A673 (cell line): ENCODE measurements around the gene IDNK. TPM values are rescaled to one million over a fixed set of nuclear protein-coding genes. Genes with fewer than 3 reads are reported as not detected.

Experiments used
- BruUV-seq: library from RNA; stranded (reverse); fragments of 400-500 nt; replicated peaks from 2 replicates; lab custom pipeline; 2021; lab: Mats Ljungman, UMichigan
- CTCF ChIA-PET: fragments of 300-600 bp; sonication (Branson Sonifier 250); formaldehyde crosslinking; loops from one replicate; lab custom pipeline; 2022; ENCODE audit warnings: antibody characterized with exemption; lab: Charles Lee
- POLR2A ChIA-PET: fragments of 300-600 bp; sonication (Branson Sonifier 250); formaldehyde crosslinking; loops from one replicate; lab custom pipeline; 2022; ENCODE audit warnings: antibody characterized with exemption; ENCODE audit not compliant: low non-redundant PET; lab: Charles Lee
- DNase-seq: peaks from one replicate; pipeline ENCODE4 v3.0.0-alpha.2; 2015; ENCODE audit warnings: low spot score
- H3K27ac ChIP-seq: fragments of 200-600 bp; sonication (generic); 2 replicates; pipeline ENCODE4 v1.5.1; 2016; ENCODE audit warnings: mixed run types, low read depth, mild to moderate bottlenecking, mixed read lengths, antibody characterized with exemption, low read length; ENCODE audit not compliant: poor library complexity, severe bottlenecking
- H3K27me3 ChIP-seq: fragments of 200-600 bp; sonication (generic); replicated peaks from 2 replicates; pipeline ENCODE4 v1.6.1; 2017; ENCODE audit warnings: mixed run types, low read depth, mild to moderate bottlenecking, mixed read lengths, antibody characterized with exemption, low read length; ENCODE audit not compliant: insufficient read depth, poor library complexity
- H3K36me3 ChIP-seq: fragments of 200-600 bp; sonication (generic); 2 replicates; pipeline ENCODE4 v1.6.1; 2016; ENCODE audit warnings: mixed run types, mild to moderate bottlenecking, mixed read lengths, antibody characterized with exemption, low read length; ENCODE audit not compliant: insufficient read depth, poor library complexity, severe bottlenecking
- H3K4me1 ChIP-seq: fragments of 200-600 bp; sonication (generic); 2 replicates; pipeline ENCODE4 v1.6.1; 2017; ENCODE audit warnings: mixed run types, mild to moderate bottlenecking, mixed read lengths, antibody characterized with exemption, low read length; ENCODE audit not compliant: insufficient read depth, poor library complexity, severe bottlenecking
- H3K4me3 ChIP-seq: fragments of 200-600 bp; sonication (generic); 2 replicates; pipeline ENCODE4 v1.5.1; 2016; ENCODE audit warnings: low read depth, mixed run types, mild to moderate bottlenecking, mixed read lengths, low read length; ENCODE audit not compliant: poor library complexity, severe bottlenecking
- H3K9me3 ChIP-seq: fragments of 200-600 bp; sonication (generic); 2 replicates; pipeline ENCODE4 v1.6.1; 2016; ENCODE audit warnings: mixed run types, low read depth, mild to moderate bottlenecking, mixed read lengths, antibody characterized with exemption, low read length; ENCODE audit not compliant: poor library complexity, severe bottlenecking
- CTCF ChIP-seq: fragments of 300-800, 200-600 bp; sonication (generic); conservative IDR thresholded peaks from 2 replicates; pipeline ENCODE4 v1.5.1; 2017; ENCODE audit warnings: low read depth, mild to moderate bottlenecking, antibody characterized with exemption, low read length, moderate library complexity, mixed read lengths
- EZH2 ChIP-seq: fragments of 200-600 bp; sonication (generic); IDR thresholded peaks from 2 replicates; pipeline ENCODE4 v1.6.1; 2017; ENCODE audit warnings: borderline replicate concordance, low read depth, mild to moderate bottlenecking, mixed read lengths, antibody characterized with exemption, low read length; ENCODE audit not compliant: poor library complexity, severe bottlenecking
- intact Hi-C: fragments of 100-400 bp; cut with micrococcal nuclease; formaldehyde crosslinking; loops from one replicate; pipeline ENCODE4 v1.10.0; 2022; ENCODE audit not compliant: unreplicated experiment
- total RNA-seq: library from RNA; stranded (reverse); gene quantifications from 2 replicates; pipeline ENCODE4 v1.2.3, GENCODE V29; 2021

The IDNK gene
- total RNA-seq, 1 experiment from 2014 or later, result 1.6 TPM

DNA sequence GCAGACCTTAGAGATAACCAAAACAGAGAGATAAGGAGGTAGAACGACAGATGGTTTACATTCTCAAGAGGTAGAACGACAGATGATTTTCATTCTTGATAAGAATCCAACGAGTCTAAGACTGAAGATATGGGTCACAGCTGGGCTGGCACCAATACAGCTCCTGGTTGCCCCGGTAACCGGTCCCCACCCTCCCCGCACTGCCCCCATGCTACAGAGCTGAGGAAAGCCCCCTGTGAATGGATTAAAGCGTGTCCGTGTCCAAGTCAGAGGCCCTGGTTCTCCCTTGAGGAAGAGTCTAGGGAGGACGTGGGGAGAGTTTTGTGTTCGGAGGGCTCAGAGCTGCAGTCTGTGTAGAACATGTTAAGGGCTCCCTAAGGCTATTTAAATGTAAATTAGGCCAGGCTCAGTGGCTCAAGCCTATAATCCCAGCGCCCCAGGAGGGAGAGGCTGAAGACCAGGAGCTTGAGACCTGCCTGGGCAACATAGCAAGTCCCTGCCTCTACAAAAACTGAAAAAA, 8.1 kb downstream of the IDNK start:
- BruUV-seq, result no TSS peak
- no peaks in the 10 kb centered on the region for H3K9me3 ChIP-seq
- H3K4me3 ChIP-seq, result no peak overlapping the region
- H3K36me3 ChIP-seq, result no peaks in the 10 kb centered on the region
- peaks cover 13% of the 10 kb centered on the region for H3K4me1 ChIP-seq
- H3K27ac ChIP-seq, result no peak overlapping the region
- H3K27me3 ChIP-seq, result no peaks in the 10 kb centered on the region
- POLR2A ChIA-PET, result interaction anchor here (0.6 kb wide), 1 partner anchor 14 kb away, joined by 3 read pairs; no protein-coding TSS in a partner anchor
- intact Hi-C loops, result no loop called here
- peak; percentile 68 for DNase-seq
- CTCF ChIA-PET, result no interaction called here
- TF ChIP-seq EZH2 (no peak), CTCF (no peak)

GRCh38 chr9:83633255-83633654, 10.3 kb downstream of the IDNK start:
- no TSS peak for BruUV-seq
- intact Hi-C loops, result no loop called here
- ChIA-PET POLR2A (interaction anchor here (0.5 kb wide), 1 partner anchor 10 kb away, joined by 4 read pairs; the partner anchor contains the start of gene IDNK), CTCF (no interaction called here)
- TF ChIP-seq EZH2, result no peak
- no peak for TF ChIP-seq CTCF
- H3K4me1 ChIP-seq, result peaks cover 16% of the 10 kb centered on the region
- no peaks in the 10 kb centered on the region for H3K27me3 ChIP-seq
- H3K27ac ChIP-seq, result no peak overlapping the region
- H3K36me3 ChIP-seq, result no peaks in the 10 kb centered on the region
- H3K9me3 ChIP-seq, result no peaks in the 10 kb centered on the region
- DNase-seq, result no peak
- no peak overlapping the region for H3K4me3 ChIP-seq

DNA sequence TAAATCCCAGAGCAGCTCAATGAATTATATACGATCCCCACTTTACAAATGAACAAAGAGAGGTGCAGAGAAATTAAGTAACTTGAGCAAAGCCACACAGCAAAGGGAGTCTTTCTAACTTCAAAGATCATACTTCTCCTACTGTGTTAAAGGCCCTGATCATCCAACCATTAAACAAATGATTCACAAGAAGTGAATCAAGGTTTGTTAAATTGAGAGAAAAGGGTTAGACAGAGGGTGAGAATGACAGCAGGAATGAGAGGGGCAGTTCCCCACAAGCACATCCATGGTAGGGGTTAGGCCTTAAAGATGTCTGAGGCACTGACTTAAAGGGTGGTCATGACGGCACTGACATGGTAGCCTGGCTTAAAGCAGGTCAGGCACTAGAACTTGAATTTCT, 10.7 kb downstream of the IDNK start:
- intact Hi-C loops, result no loop called here
- Histone ChIP-seq H3K4me1 (peaks cover 16% of the 10 kb centered on the region), H3K4me3 (no peak overlapping the region), H3K36me3 (no peaks in the 10 kb centered on the region), H3K27ac (no peak overlapping the region), H3K27me3 (no peaks in the 10 kb centered on the region), H3K9me3 (no peaks in the 10 kb centered on the region)
- ChIA-PET CTCF (no interaction called here), POLR2A (no interaction called here)
- no peak for DNase-seq
- BruUV-seq, result no TSS peak
- TF ChIP-seq EZH2 (no peak), CTCF (no peak)
